Ramos (cell line): ENCODE results near the gene IFT80.

Experiments
- in situ Hi-C: fragments of 300-500 bp; cut with MboI; formaldehyde crosslinking; loops from one replicate; pipeline ENCODE4 v1.14.3; 2022; ENCODE audit warnings: low sequenced_read_pairs; ENCODE audit not compliant: unreplicated experiment

Gene IFT80

GRCh38 chr3:160221019-160221418 is 178.0 kb downstream of the IFT80 start:
- in situ Hi-C loops, result no loop called here

GRCh38 chr3:160220038-160220437 is 179.0 kb downstream of the IFT80 start:
- in situ Hi-C loops, result no loop called here

GRCh38 chr3:160218136-160218535 is 180.9 kb downstream of the IFT80 start:
- in situ Hi-C loops, result no loop called here

GRCh38 chr3:160217675-160218074 is 181.3 kb downstream of the IFT80 start:
- in situ Hi-C loops, result no loop called here

- in situ Hi-C loops, result no loop called here
Measured at GRCh38 chr3:160213191-160213590, 185.8 kb downstream of the IFT80 start.

- in situ Hi-C loops, result no loop called here
Measured at GRCh38 chr3:160210799-160211221, 188.2 kb downstream of the IFT80 start.

GRCh38 chr3:160210341-160210740 is 188.7 kb downstream of the IFT80 start:
- in situ Hi-C loops, result no loop called here
